COLO829 (cell line): ENCODE results near the gene ZNF337.

Experiments
- DNase-seq: peaks from one replicate; pipeline ENCODE4 v3.0.0; 2012; ENCODE audit warnings: low spot score

The ZNF337 gene

GRCh38 chr20:25626779-25627178 lies 69.9 kb downstream of the ZNF337 start:
- DNase-seq = no peak

- no peak for DNase-seq
Observed at GRCh38 chr20:25624500-25624939, 72.1 kb downstream of the ZNF337 start.
